Eye (tissue), 1 donor: ENCODE measurements around the gene DHDDS.

Experiments used
- DNase-seq: peaks from one replicate; pipeline ENCODE4 v3.0.0-alpha.2; 2015

The DHDDS gene

DNA sequence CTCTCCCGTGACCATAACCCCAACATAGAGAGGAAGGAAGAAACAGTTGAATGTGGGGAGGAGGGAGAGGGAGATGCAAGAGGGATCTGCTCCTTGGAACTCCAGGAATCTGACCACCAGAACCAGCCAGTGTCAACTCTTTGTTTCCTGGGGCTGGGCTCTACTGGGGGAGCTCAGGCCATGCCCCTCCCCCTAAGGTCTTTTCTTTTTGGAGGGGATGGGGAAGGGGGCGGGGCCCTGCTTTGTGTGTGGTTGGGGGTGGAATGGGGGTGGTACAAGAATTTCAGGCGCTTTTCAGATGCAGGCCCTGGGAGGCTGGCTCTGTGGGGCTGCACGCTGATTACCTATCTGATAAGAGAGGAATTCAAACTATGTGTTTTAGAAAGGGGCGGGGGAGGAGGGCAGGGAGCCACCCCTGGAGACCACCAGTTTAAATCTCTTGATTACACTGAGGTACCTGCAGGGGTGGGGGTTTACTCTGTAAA, 13.2 kb upstream of the DHDDS start:
- peak; percentile 14 for DNase-seq

DNA sequence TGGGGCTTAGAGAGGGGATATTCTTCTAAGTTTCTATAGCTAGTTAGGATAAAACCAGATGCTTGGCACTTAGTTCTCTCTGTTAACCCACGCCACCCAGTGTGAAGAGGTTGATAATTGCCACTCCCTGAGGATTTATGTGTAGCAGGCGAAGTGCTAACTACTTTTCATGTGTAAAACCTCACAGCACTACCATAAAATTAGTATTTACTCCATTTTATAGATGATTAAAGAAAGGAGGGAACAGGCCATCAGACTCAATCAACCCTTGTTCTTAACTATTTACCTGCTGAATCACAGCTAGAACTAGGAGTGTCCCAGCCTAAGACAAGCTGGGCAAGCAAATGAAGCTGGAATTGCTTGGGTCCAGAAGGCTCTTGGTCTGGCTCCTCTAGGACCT, 12.6 kb upstream of the DHDDS start:
- DNase-seq: no peak

DNA sequence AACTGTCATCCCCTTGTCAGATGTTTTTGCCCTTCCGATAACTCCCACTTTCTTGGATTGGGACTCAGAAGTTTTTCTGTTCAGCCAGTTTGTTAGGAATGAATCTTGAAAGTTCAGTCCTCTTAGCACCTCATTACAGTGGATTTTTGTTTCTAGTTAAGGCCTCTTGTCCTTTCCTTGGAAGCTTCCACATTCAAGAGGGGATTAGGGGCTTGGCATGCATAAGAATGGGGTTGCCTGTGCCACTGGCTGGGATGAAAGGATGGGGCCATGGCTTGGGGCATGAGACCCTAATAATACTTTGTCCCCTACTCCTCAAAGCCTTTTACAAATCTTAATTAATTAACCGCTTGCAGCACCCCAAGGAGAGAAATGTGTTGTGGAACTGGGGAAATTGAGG, 2.4 kb upstream of the DHDDS start:
- peak; percentile 34 for DNase-seq

DNA sequence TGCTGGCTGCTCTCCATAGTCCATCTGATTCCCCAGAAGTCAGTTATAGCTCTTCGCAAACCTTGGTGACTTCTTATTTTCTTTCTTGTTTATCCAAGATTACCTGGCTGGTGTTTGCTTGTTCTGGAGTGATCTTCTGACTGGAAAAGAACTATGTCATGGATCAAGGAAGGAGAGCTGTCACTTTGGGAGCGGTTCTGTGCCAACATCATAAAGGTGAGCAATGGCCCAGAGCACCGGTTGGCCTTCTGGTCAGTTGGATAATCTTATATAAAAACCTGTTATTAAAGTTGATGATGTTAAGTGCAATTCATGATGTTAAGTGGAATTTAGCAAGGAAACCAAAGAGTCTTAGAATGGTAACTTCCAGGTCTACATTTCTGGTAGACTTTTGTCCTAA, 672 bp downstream of the DHDDS start:
- no peak for DNase-seq

DNA sequence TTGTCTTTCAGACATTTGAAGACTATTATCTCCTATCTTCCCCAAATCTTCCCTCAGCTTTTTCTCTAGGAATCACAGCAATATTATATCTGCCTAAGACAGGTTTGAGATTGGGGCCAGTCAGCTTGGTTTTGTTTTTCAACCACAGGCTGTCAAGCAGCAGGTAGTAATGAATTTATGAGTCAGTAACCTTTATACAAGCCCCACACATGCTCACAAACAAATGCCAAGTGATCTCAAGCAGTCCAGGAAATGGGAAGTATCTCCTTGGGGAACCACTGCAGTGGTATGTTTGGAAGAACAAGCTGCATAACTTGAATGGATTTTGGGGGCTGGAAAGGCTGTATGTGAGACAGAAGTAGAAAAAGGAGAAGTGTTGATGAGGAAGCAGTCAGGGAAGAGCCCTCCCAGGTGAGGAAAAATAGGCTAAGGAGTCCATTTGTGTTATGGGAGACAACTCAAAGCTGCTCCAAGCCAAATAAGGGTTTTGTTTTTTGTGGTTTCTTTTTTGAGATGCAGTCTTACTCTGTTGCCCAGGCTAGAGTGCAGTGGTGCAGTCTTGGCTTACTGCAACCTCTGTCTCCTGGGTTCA, 2.1 kb downstream of the DHDDS start:
- no peak for DNase-seq

DNA sequence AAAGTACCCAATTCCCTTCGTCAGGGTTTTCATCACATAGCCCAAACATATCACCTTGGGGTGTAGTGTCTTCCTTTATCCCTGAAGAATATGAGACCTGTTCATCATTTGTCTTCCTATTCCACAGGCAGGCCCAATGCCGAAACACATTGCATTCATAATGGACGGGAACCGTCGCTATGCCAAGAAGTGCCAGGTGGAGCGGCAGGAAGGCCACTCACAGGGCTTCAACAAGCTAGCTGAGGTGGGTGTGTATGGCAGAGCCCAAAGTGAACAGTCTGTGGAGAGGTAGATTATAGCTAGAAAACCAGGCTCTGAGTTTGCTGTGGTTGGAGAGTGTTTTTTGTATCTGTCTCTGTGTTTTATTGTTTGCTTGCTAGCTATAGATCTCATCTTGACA, 5.9 kb downstream of the DHDDS start:
- DNase-seq: no peak

DNA sequence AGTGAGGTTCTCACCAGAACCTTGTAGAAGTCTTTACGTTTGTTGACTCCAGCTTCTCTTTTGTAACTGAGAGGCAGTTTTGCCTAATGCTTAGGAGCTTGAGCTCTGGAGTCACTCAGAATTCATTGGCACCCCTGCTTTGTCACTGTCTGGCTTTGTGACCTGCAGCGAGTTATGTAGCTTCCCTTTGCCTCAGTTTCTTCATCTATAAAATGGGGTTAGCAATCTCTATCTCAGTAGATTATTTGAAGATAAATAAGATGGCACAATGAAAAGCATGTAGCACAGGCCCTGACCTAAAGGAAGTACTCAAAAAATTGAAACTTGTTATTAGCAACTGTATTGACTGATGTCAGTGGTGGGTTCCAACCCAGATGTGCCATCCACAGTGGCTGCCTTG, 8.1 kb downstream of the DHDDS start:
- DNase-seq: no peak

DNA sequence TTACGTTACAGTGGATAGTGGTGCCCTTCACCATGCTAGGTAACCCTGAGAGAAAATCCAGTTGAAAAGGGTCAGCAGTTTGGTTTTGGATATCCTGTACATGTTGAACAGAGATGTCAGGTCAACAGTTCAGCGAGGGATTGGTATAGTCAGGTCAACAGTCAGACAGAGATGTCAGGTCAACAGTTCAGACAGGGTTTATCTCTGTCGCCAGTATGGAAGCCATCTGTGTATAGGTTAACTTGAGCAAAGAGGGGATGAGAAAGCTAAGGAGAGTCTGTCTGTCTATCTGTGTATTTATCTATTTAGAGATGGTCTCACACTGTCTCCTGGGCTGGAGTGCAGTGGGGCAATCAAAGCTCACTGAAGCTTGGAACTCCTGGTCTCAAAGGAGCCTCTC, 17.7 kb downstream of the DHDDS start:
- no peak for DNase-seq

DNA sequence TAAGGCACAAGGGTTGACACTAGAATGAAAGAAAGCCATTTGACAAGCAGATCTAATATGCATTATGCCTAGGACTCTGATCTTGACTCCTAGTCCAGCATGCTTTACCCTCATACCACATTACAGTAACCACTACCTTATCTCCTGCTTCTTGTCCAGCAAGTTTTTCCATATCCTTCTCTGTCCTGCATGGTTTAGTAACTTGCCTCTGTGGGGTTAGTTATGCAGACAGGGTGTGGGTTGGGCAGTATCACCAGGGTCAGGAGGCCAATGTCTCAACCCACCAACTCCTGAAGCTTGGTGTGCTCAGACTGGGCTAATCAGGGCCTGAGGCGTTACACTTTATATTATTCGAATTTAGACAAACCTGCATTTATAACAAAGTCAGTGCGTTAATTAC, 18.8 kb downstream of the DHDDS start:
- no peak for DNase-seq

DNA sequence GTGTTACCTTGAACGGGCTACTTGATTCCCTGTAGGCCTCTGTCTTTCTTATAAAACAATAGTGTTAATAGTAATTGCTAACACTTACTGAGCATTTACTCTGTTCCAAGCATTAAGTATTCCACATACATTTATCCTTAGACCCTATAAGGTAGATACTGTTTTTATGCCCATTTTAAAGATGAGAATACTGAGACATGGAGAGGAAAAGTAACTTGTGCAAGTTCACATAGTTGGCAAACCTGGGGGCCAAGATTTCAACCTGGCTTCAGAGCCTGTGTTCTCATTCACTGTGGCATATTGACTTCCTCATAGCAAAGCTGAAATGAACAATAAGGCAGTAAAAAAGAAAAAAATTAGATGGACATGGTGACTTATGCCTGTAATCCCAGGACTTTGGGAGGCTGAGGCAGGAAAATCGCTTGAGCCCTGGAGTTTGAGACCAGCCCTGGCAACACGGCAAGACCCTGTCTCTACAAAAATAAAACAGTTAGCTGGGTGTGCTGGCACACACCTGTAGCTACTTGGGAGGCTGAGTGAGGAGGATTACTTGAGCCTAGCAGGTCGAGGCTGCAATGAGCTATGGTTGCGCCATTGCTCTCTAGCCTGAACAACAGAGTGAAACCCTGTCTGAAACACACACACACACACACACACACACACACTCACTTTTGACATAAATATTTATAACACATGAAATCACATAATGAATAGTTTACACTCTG, 20.5 kb downstream of the DHDDS start:
- no peak for DNase-seq

DNA sequence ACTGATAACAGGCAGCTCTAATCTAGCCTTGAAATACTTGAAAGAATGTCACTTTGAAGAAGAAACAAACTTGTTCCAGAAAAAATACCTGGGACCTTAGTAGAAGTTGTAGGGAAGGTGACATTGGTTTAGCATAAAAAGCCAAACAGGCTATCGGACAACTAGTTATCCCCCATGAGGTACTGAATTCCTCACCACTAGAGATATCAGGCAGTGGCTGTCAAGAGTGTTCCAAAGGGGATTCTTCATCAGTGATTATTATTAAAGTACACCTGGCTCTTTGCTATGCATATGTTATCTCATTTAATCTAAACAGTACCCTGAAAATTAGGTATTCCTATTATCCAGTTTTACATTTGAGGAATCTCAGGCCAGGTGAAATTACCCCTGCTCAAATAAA, 27.0 kb downstream of the DHDDS start:
- no peak for DNase-seq

DNA sequence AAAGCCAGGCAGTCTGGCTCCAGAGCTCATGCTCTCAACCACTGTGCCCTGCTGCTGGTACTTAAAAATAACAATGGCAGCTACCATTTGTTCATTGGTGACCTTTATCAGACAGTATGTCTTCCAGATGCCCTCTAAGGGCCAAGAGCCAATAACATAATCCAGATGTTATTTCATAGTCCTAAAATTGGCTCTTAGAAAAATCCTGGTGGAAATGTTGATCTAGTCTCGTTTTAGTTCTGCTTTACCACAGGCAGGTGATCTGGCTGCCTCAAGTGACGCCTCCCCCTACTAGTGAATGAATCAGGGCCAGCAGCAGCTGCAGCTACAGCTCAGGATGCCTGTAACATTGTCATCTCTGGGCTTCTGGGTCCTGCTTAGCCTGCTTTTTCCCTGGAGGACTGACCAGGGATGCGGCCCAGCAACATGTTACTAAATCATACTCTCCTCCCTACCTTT, 27.5 kb downstream of the DHDDS start:
- no peak for DNase-seq

DNA sequence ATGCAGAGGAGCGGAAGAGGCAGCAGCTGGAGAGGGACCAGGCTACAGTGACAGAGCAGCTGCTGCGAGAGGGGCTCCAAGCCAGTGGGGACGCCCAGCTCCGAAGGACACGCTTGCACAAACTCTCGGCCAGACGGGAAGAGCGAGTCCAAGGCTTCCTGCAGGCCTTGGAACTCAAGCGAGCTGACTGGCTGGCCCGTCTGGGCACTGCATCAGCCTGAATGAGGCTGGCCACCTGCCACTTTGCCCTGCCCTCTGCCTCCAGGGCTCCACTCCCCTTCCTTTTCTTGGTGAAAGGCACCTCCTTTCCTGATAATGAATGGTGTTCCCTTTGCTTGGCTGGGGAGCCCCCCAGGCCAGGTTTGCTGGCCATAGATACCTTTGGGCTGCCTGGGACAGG, 36.8 kb downstream of the DHDDS start:
- DNase-seq: no peak

DNA sequence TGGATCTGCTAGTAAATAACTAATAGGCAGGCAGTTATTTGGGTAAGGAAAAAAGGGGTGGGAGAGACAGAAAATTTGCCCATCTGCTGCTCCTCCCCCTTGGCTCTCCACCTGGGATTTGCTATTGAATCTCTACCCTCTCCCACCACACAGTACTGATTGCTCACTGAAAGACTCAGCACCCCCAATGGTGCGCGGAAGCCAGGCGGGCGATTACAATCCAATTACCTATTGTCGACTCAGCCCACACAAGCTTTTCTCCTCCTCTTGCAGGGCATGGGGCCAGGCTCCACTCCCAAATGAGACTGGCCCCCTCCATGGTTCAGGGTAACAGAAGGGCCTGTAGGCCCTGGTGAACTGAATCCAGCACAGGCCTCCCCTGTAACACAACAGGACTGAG, 37.4 kb downstream of the DHDDS start:
- DNase-seq: no peak

DNA sequence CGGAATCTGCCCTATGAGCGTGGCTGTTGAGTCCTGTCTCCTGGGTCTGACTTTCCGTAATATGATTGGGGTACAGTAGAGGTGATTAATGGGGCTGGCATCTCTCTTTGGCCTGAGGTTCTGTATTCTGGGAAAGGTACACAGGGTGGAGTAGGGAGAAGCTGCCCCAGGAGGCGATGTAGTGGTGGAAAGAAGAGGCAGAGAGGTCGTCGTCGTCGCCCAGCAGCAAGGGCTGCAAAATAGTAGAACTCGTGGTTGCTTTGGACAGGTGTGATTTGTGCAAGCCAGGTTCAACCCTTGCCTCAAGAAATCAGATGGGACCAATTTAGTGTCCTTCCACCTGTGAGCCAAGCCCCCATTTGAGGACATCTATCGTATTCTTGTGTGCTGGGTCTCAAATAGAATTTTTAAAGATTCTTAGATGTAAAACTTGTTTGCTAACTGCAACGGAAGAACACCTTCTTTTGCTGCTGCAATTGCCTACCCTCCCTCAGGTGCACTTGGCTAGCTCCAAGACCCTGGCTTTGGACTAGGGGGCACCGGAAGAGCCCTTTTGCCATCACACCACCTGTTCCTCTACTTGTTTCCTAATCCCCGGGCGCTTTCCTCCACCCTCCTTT, 38.9 kb downstream of the DHDDS start:
- no peak for DNase-seq

DNA sequence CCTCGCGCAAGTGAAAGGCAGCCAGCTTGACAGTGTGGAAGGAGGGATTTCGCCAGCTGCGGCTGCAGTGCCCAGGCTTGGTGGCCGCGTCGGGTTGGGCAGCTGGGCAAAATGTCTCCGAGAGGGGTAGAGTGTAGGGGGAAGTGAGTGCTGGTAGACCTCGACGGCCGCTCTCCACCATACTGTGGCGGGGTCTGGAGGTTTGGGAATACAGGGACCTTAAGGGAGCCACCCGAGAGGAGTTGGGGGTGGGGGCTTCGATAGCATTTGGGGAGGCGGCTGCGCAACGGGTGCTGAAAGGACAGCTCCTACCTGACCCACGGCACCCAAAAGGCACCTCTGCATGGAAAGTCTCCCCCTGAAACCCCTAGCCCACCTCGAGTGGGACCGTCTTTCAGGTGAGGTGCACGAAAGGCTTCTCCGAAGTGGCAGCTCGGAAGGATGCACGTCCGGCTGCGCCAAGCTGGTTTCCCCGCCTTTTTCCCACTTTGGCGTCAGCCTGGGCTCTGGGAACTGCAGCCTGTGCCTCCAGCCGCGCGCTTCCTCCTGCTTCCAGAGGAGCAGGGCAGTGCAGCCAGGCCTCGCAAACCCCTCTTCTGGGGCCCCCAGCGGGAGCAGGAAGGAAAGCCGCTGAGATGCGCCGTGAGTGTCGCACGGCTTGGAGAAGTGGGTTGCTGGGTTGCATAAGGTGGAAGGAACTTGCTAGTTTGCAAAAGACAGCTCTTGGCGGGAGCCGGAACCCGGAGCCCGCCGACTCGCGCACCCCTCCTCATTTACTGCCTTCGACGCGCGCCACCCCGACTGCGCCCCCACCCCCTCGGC, 39.6 kb downstream of the DHDDS start:
- peak; percentile 94 for DNase-seq

DNA sequence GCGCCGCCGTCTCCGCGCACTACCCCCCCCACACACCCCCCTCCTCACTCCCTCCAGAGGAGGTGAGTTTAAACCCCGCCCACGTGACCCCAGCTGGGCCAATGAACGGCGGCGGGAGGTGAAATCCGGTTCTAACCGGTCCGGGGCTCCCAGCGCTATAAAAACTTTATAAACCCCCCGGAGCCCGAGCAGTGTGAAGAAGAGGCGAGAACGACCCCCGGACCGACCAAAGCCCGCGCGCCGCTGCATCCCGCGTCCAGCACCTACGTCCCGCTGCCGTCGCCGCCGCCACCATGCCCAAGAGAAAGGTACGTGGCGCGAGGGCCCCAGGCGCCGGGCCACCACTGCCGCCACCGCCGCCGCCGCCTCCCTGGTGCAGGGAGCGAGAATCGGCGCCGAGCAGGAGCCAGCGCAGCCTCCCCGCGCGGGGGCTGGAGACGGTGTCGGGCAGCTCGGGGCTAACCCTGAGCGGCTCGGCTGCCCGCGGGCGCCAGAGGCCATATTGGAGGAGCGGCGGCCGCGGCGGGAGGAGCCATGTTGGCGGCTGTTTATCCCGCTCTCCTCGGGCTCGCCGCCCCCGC, 40.3 kb downstream of the DHDDS start, which contains the start of gene HMGN2:
Gene HMGN2, plus strand, starts transcription at position 121 of the 581 bp plus-strand sequence. Its CDS starts 173 bp downstream, at position 294.
- DNase-seq: peak; percentile 97

DNA sequence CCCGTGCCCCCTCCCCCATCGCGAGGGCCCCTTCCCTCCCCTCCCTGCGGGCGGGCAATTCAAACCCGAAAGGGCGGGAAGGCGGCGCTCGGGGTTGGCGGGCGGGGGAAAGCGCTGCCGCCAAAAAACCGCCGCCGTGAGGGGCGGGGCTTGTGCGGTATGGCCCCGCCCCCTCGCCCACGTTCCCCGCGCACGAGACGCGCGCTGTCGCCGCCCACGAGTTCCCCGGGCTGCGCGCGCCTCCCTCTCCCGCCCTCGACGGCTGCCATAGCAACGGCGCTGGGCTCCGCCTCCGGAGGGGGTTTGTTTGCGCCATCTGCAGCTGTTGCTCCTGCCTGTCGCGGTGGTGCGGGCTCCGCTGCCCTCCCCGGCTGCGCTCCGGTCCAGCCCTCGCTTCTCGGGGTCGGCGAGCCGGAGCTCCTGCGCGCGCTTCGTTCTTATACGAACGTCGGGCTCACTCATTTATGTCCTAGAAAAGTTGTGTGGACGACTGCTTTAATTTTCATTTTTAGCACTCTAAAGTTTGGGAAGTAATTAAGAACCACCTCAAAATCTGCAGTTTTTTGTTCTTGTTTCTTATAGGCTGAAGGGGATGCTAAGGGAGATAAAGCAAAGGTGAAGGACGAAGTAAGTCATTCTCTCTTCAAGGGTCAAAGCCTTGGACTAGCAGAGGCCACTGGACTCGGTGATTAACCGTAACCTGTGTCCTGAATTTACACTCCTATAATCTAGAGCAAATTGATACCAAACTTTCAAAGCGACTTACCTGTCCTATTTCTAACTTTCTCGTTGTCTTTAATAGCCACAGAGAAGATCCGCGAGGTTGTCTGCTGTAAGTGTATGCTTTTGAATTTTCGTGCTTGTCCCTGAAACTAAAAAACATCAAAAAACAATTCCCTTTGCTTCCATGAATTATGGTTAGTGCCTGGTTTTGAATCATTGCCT, 41.1 kb downstream of the DHDDS start:
- peak; percentile 97 for DNase-seq

DNA sequence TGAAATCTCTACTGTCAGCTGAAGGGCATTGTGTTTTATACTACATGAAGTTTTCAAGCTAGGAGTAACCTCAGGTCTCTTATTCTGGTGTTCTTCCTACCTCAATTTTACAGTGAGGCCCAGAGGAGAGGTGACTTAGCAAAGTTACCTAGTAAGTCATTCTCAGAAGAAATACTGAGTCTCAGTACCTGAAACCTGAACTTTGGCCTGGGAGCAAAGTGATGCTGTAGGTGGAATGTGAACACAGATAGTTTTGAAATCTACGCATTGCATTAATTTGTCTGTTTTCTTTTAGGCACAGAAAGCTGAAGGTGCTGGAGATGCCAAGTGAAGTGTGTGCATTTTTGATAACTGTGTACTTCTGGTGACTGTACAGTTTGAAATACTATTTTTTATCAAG, 42.7 kb downstream of the DHDDS start:
- DNase-seq: no peak

DNA sequence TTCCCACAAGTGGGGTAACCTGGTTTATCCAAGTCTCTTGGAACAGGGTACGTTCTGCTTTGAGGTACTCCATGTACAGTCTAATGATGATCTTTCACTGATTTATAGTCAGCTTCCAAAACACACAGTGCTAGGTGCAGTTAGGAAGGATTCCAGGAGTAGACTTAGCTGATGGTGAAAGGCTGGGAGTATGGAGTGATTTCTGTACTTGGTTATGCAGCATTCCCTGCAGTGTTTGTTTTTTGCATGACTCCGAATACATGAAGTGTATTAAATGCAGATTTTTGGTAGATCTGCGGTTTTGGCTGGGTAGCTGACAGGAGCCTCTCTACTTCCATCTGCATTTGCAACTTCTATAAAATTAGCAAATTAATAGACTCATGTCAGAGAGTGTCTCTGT, 43.9 kb downstream of the DHDDS start:
- no peak for DNase-seq

DNA sequence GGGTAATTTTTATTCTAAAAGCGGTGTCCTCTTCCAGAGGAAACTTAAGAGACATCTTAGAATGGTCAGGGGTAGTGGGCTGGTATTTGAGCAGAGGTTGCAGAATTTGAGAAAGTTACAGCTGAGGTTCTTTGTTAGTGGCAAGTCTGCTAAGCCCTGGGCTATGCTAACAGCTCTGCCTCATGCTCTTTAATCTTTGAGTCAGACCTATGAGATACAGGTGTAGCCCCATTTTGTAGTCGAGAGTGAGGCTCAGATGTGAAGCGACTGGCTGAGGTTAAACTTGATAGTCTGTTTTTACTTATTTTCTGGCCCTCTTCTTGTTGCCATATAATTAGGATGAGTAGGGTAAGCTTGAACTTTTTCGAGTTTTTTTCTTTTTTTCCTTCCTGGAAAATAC, 44.8 kb downstream of the DHDDS start:
- DNase-seq: no peak
